Dendritic cell treated with granulocyte-macrophage colony-stimulating factor and Interleukin-4, amounts not matched to agents 40 ng/mL and 50 ng/mL, for 4 days (primary cell): ENCODE data around the gene PIEZO2.

ENCODE experiments used
- H3K27ac Mint-ChIP-seq: one replicate; pipeline ENCODE4 v1.8.0; 2022; ENCODE audit warnings: mild to moderate bottlenecking, mixed read lengths
- H3K27me3 Mint-ChIP-seq: one replicate; pipeline ENCODE4 v1.8.0; 2022; ENCODE audit warnings: mild to moderate bottlenecking, mixed read lengths
- H3K36me3 Mint-ChIP-seq: one replicate; pipeline ENCODE4 v1.8.0; 2022; ENCODE audit warnings: low read depth, mixed read lengths
- H3K4me1 Mint-ChIP-seq: one replicate; pipeline ENCODE4 v1.8.0; 2022; ENCODE audit warnings: low read depth, mixed read lengths
- H3K4me3 Mint-ChIP-seq: one replicate; pipeline ENCODE4 v1.8.0; 2022; ENCODE audit warnings: mild to moderate bottlenecking, moderate library complexity, mixed read lengths
- H3K9me3 Mint-ChIP-seq: one replicate; pipeline ENCODE4 v1.8.0; 2022; ENCODE audit warnings: mixed read lengths
- intact Hi-C: fragments of 100-400 bp; cut with micrococcal nuclease; formaldehyde crosslinking; loops from one replicate; pipeline ENCODE4 v1.15.0; 2022

PIEZO2 gene

DNA sequence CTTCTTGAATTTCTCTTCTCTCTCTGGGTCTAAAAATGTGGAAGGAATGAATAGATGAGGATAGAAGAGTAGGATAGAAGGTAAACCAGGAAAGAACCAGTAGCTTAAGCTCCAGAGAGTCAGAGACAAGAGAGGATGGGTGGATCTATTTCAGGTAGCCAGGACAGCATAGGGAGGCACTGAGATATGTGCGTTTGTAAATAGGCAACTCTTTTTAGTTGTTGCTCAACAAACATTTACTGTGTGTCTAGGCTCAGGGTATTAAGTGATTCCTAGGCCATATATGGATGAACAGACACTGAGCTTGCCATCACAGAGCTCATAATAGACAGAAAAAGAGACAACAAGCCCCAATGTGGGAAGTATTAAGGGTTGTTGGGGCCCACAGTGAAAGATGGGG, 463.1 kb downstream of the PIEZO2 start:
- Mint-ChIP-seq H3K4me1 (no peaks in the 10 kb centered on the region), H3K36me3 (no peaks in the 10 kb centered on the region), H3K9me3 (no peaks in the 10 kb centered on the region), H3K27ac (no peak overlapping the region), H3K4me3 (no peak overlapping the region), H3K27me3 (no peaks in the 10 kb centered on the region)
- intact Hi-C loops = no loop called here

DNA sequence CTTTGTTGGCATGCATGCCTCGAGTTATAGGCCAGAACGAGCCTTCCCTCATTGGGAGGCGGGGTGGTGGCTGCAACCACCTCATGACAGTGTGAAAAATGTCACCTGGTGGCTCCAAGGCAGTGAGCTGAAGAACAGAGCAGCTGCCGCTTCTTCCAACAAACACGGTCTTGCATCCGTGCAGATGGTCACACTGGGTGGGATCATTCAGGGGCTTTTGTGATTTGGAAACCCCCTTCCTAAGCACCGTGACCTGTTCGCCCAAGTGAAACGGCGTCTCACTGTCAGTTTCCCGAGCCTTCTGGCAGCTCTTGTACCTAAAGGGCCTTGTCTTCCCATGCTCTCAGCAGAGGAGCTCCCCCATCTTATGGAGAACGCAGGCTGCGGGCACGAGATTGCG, 463.9 kb downstream of the PIEZO2 start:
- no peak overlapping the region for H3K27ac Mint-ChIP-seq

DNA sequence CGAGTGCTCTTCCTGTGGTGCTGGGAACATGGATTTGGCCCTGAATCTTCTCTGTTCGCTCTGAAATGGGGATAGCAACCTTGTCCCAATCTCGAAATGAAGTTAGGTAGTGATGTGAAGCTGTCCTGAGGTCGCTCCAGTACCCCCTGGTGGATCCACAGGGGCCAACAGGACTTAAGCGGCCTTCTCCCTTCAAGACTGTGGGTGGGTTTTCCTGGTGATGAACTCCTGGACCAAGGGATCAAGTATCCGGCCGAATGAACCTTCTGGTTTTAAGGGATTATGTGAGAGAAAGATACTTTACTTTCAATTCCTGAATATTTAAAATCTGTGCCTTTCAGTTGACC, 467.0 kb downstream of the PIEZO2 start:
- Mint-ChIP-seq H3K4me1 (no peaks in the 10 kb centered on the region), H3K4me3 (no peak overlapping the region), H3K9me3 (no peaks in the 10 kb centered on the region), H3K27me3 (no peaks in the 10 kb centered on the region), H3K27ac (no peak overlapping the region), H3K36me3 (no peaks in the 10 kb centered on the region)
- intact Hi-C loops = no loop called here

More for the DNA sequence above, 463.9 kb downstream of the PIEZO2 start:
- no peak overlapping the region for H3K4me3 Mint-ChIP-seq
- intact Hi-C loops = no loop called here
- no peaks in the 10 kb centered on the region for H3K4me1 Mint-ChIP-seq
- H3K36me3 Mint-ChIP-seq = no peaks in the 10 kb centered on the region
- no peaks in the 10 kb centered on the region for H3K27me3 Mint-ChIP-seq
- no peaks in the 10 kb centered on the region for H3K9me3 Mint-ChIP-seq

DNA sequence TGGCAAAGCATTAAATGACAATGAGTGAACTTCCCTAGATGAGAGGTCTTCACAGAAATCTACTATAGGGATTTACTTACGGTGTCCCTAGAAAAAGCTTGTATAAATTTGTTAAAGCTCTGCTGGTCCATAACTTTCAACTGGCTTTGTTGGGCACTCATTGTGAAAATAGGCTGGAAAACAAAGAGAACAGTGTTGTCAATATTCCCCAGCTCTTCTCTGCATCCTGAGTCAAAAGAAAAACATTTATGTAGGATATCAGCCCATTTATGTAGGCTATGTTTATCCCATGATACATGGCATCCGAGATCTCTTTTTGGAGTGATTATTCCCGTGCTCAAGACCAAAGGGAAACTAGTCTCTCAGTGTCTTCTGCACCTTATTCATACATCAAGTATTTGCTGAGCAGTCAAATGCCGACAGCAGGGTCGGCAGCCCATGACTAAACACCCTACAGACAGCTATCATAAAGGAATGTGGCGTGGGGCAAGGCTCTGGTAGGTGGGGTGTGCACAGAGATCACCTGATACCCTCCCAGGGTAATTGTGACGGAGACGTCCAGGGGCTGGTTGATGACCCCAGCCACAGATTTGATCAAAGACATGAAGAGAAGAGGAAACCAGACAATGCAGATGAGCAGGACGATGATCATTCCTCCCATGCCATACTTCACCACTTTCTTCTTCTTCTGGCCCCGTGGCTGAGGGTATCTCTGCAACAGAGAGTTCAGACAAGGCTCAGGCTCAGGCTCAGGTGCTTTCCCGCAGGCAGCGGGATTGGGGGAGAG, 467.6 kb downstream of the PIEZO2 start:
- Mint-ChIP-seq H3K36me3 (no peaks in the 10 kb centered on the region), H3K27me3 (no peaks in the 10 kb centered on the region), H3K4me1 (no peaks in the 10 kb centered on the region), H3K4me3 (no peak overlapping the region), H3K27ac (no peak overlapping the region), H3K9me3 (no peaks in the 10 kb centered on the region)
- intact Hi-C loops = no loop called here

GRCh38 chr18:10680271-10680596, 469.1 kb downstream of the PIEZO2 start:
- Mint-ChIP-seq H3K4me3 (no peak overlapping the region), H3K4me1 (no peaks in the 10 kb centered on the region), H3K27me3 (no peaks in the 10 kb centered on the region), H3K36me3 (no peaks in the 10 kb centered on the region), H3K27ac (no peak overlapping the region), H3K9me3 (no peaks in the 10 kb centered on the region)
- intact Hi-C loops = no loop called here

- H3K9me3 Mint-ChIP-seq = no peaks in the 10 kb centered on the region
Measured at GRCh38 chr18:10679557-10680270, 469.7 kb downstream of the PIEZO2 start.

DNA sequence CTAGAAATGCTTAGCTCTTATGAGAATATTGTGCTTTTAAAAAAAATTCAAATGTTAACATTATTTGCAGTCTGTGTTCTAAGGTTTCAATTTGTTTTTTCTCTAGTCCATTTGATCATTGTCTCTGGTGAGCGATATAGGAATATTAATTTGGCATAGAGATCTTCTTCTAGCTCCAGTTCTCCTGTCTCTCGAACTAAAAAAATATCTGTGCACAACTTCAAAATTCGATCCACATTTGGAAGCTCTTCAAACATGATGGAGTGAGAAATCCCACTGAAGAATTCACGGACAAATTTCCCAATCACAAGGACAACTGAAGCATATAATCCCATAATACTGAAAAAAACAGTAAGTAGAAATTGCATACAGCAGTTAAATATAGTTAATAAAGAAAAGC, 477.9 kb downstream of the PIEZO2 start:
- no peaks in the 10 kb centered on the region for H3K36me3 Mint-ChIP-seq
- no peaks in the 10 kb centered on the region for H3K27me3 Mint-ChIP-seq
- H3K27ac Mint-ChIP-seq = no peak overlapping the region
- no peaks in the 10 kb centered on the region for H3K9me3 Mint-ChIP-seq
- H3K4me1 Mint-ChIP-seq = peaks cover 8% of the 10 kb centered on the region
- intact Hi-C loops = no loop called here
- H3K4me3 Mint-ChIP-seq = no peak overlapping the region

More at GRCh38 chr18:10679557-10680270, 469.7 kb downstream of the PIEZO2 start:
- no peaks in the 10 kb centered on the region for H3K36me3 Mint-ChIP-seq
- H3K4me3 Mint-ChIP-seq = no peak overlapping the region
- H3K27ac Mint-ChIP-seq = no peak overlapping the region
- no peaks in the 10 kb centered on the region for H3K4me1 Mint-ChIP-seq
- no peaks in the 10 kb centered on the region for H3K27me3 Mint-ChIP-seq
- intact Hi-C loops = no loop called here

DNA sequence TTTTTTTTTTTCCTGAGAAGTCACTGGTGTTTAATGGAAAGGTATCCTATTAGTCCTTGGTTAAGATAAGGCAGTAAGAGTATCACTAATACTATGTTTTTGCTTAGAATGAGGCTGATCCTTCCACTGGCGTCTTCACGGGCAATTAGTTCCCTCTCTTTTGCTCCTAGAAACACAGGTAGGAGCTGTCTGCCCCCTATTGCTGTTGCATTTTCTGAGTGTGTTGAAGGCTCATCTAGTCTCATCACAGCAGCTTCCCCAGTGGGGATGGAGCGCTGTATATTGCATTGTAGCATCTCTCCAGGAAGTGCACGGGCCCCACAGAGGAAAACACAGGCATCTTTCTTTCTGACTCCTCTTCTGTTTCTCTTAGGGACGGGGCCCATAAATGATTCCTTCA, 478.5 kb downstream of the PIEZO2 start:
- H3K9me3 Mint-ChIP-seq = no peaks in the 10 kb centered on the region
- no peaks in the 10 kb centered on the region for H3K36me3 Mint-ChIP-seq
- intact Hi-C loops = no loop called here
- H3K27me3 Mint-ChIP-seq = no peaks in the 10 kb centered on the region
- no peak overlapping the region for H3K4me3 Mint-ChIP-seq
- H3K27ac Mint-ChIP-seq = no peak overlapping the region
- peaks cover 8% of the 10 kb centered on the region for H3K4me1 Mint-ChIP-seq

DNA sequence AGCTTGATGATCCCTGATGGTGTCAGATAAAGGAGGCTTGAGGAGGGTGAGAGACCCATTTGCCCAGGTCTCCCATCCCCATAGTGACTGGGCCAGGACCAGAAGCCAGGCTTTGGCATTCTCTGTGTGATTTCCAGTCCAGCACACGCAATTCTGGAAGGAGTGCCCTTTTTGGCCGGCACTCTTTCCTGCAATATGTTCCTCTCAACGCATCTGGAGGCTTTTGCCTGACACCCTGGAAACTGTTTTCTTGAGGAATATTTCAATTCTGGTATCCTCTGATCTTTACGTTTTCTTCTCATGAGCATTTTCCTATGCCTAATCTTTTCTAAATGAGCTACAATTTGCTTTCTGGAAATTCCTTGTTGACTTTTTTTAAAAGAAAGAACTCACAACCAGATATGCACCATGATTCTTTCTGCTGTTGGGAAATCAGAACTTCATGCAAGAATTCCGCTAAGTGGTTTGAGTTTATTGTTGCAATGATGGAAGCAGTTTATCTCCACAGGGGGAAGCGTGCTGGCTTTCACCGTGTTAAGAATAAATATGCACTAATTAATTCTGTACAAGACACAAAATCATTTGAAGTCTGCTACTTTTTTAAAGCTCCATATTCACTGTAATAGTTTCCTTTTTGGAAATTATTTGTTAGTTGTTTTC, 479.8 kb downstream of the PIEZO2 start:
- H3K4me1 Mint-ChIP-seq = peaks cover 7% of the 10 kb centered on the region
- no peak overlapping the region for H3K27ac Mint-ChIP-seq
- no peaks in the 10 kb centered on the region for H3K27me3 Mint-ChIP-seq
- no peaks in the 10 kb centered on the region for H3K9me3 Mint-ChIP-seq
- H3K36me3 Mint-ChIP-seq = no peaks in the 10 kb centered on the region
- H3K4me3 Mint-ChIP-seq = no peak overlapping the region
- intact Hi-C loops = no loop called here

DNA sequence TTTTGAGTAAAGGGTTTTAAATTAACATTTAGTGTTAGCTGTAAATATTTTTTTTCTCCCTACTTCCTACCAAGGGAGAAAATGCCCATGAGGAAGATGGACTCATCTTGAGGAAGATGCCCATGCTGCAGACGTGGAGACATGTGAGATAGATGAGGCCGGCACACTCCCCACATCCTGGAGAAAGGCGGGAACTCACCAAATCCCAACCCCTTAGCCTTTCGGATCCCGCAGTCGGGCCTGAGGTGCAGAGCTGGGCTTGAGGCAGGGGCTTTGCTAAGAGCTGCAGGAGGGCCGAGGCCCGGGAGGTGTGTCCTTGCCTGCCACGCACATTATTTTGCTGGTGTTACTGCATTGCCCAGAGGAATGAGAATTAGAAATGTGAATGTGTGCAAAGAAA, 485.6 kb downstream of the PIEZO2 start:
- Mint-ChIP-seq H3K27me3 (no peaks in the 10 kb centered on the region), H3K9me3 (no peaks in the 10 kb centered on the region), H3K4me1 (no peaks in the 10 kb centered on the region), H3K27ac (no peak overlapping the region), H3K36me3 (no peaks in the 10 kb centered on the region), H3K4me3 (no peak overlapping the region)
- intact Hi-C loops = no loop called here

GRCh38 chr18:10661317-10661716, 488.1 kb downstream of the PIEZO2 start:
- H3K4me1 Mint-ChIP-seq = no peaks in the 10 kb centered on the region
- no peaks in the 10 kb centered on the region for H3K36me3 Mint-ChIP-seq

GRCh38 chr18:10660179-10660884, 489.0 kb downstream of the PIEZO2 start:
- no peak overlapping the region for H3K27ac Mint-ChIP-seq
- H3K27me3 Mint-ChIP-seq = no peaks in the 10 kb centered on the region
- H3K4me1 Mint-ChIP-seq = no peaks in the 10 kb centered on the region
- intact Hi-C loops = no loop called here
- no peak overlapping the region for H3K4me3 Mint-ChIP-seq
- no peaks in the 10 kb centered on the region for H3K9me3 Mint-ChIP-seq
- no peaks in the 10 kb centered on the region for H3K36me3 Mint-ChIP-seq

More at GRCh38 chr18:10661317-10661716, 488.1 kb downstream of the PIEZO2 start:
- intact Hi-C loops = no loop called here
- Mint-ChIP-seq H3K9me3 (no peaks in the 10 kb centered on the region), H3K27me3 (no peaks in the 10 kb centered on the region), H3K27ac (no peak overlapping the region), H3K4me3 (no peak overlapping the region)

DNA sequence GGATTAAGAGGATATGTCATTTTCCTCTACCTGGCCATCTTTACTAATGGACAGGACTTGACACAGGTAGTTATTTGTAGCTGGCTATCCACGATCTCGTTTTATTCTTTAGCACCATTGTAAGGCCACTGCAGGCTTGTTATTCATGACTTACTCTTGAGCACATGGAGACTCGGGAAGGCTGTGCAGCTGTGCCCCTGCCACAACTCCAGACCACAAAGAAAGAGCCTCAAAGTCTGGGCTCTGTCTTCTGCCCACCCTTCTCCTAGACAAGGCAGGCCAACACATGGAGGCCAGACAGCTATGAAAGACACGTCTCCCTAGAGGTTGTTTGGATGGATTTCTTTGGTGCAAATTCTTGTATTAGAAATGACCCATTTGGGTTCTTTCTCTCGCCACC, 489.8 kb downstream of the PIEZO2 start:
- H3K4me1 Mint-ChIP-seq = no peaks in the 10 kb centered on the region
- no peaks in the 10 kb centered on the region for H3K9me3 Mint-ChIP-seq
- no peaks in the 10 kb centered on the region for H3K36me3 Mint-ChIP-seq
- H3K27me3 Mint-ChIP-seq = no peaks in the 10 kb centered on the region
- no peak overlapping the region for H3K4me3 Mint-ChIP-seq
- H3K27ac Mint-ChIP-seq = no peak overlapping the region
- intact Hi-C loops = no loop called here

GRCh38 chr18:10659000-10659399, 490.4 kb downstream of the PIEZO2 start:
- no peaks in the 10 kb centered on the region for H3K27me3 Mint-ChIP-seq
- H3K9me3 Mint-ChIP-seq = no peaks in the 10 kb centered on the region
- no peak overlapping the region for H3K4me3 Mint-ChIP-seq
- no peaks in the 10 kb centered on the region for H3K36me3 Mint-ChIP-seq
- no peak overlapping the region for H3K27ac Mint-ChIP-seq
- H3K4me1 Mint-ChIP-seq = no peaks in the 10 kb centered on the region
- intact Hi-C loops = no loop called here
